ENCODE data around the gene YPEL1.

The YPEL1 gene

DNA sequence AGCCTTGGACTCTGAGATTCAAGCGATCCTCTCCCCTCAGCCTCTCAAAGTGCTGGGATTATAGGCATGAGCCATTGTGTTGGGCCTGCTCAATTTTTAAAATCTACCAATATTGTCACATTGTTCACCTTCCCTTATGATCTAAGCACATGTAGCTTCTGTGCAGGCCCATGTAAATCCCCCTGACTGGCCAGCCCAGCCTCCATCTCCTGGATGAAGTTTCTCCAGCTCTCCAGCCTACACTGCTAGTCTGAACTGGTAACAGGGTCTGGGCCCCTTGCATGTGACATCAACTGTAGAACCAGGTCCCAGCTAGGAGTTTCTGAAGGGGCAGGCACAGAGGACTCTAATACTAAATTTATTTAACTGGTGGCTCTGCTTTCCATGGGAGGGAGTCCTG is 32.8 kb upstream of the YPEL1 start:
- Histone ChIP-seq H3K9me3 (ENCODE audit: severe bottlenecking) (no peaks in the 10 kb centered on the region), H3K27ac (no peak overlapping the region), H3K4me3 (ENCODE audit: low read depth, low read length) (no peak overlapping the region), H3K27me3 (ENCODE audit: insufficient read depth, low read depth, severe bottlenecking) (no peaks in the 10 kb centered on the region), H3K36me3 (peaks cover 89% of the 10 kb centered on the region)
- TF ChIP-seq, protein P1, sequence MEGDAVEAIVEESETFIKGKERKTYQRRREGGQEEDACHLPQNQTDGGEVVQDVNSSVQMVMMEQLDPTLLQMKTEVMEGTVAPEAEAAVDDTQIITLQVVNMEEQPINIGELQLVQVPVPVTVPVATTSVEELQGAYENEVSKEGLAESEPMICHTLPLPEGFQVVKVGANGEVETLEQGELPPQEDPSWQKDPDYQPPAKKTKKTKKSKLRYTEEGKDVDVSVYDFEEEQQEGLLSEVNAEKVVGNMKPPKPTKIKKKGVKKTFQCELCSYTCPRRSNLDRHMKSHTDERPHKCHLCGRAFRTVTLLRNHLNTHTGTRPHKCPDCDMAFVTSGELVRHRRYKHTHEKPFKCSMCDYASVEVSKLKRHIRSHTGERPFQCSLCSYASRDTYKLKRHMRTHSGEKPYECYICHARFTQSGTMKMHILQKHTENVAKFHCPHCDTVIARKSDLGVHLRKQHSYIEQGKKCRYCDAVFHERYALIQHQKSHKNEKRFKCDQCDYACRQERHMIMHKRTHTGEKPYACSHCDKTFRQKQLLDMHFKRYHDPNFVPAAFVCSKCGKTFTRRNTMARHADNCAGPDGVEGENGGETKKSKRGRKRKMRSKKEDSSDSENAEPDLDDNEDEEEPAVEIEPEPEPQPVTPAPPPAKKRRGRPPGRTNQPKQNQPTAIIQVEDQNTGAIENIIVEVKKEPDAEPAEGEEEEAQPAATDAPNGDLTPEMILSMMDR (IDR thresholded peaks at IDR 0.05; ENCODE audit: low read depth, low read length): no peak
- DNase-seq: no peak

DNA sequence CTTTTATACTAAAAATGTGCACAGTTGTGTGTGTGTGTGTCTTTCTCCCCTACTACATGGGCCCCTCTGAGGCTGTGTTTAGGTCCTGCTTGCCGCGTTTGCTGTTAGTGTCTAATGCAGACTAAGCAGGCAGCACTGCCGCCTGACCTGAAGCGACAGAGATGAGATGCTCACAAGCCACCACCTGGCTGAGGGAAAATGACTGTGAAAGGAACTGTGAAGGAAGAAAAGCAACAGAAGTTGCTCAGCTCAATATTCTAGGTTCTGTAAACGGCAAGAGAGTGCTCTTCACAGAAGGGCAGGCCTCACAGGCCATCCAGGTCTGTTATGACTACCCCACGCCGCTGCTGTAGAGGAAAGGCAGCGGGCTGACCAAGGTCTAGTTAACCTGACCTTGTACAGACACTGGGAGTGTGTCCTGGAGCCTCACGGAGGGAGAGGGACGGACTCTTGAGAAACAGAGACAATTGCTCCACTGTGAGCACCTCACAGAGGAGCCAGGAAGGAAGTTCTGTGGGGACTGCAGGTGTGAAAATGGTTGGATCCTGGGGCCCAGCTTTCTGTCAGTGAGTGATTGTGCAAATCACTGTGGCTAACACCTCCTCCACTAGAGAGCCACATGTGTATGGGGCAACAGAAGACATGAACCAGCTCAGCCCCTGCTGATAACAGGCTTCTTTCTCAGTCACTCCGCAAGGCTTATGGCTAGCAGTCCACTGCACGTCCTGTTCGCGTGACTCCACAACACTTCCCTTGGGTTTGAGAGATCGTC is 31.3 kb upstream of the YPEL1 start:
- TF ChIP-seq, protein P1 (IDR thresholded peaks at IDR 0.05; ENCODE audit: low read depth, low read length): no peak
- no peak overlapping the region for H3K27ac ChIP-seq
- peaks cover 92% of the 10 kb centered on the region for H3K36me3 ChIP-seq
- H3K27me3 ChIP-seq (ENCODE audit: insufficient read depth, low read depth, severe bottlenecking): no peaks in the 10 kb centered on the region
- H3K4me3 ChIP-seq (ENCODE audit: low read depth, low read length): no peak overlapping the region
- H3K9me3 ChIP-seq (ENCODE audit: severe bottlenecking): no peaks in the 10 kb centered on the region
- DNase-seq: no peak

DNA sequence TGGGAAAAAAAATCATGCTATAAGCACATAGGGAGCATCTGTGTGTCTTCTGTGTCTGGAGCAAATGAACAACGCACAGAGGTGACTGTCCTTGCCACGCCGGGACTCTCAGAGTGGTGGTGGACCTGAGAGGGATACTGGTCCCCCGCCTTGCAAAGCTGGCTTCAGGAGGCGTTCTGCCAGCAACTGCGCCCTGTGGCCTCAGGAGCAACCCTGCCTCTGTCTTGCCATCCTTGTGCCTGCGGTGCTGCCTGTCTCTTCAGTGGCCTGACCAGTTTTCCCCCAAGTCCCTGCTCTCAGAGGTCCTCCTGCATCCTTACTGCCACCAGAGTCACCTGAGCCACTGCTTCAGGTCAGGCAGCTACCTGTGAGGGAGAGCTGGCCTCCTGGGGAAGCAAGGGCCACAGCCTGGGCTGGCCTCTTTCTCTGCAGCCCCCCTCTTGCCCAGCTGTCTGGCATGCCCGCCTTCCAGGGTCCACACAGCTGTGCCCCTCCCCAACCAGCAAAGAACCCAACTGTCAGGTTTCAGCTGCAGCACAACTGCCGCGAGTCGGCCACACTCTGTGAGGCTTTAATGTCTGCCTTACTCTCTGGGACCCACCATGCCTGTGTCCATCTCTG is 30.4 kb upstream of the YPEL1 start:
- Histone ChIP-seq H3K36me3 (peaks cover 92% of the 10 kb centered on the region), H3K9me3 (ENCODE audit: severe bottlenecking) (no peaks in the 10 kb centered on the region), H3K4me3 (ENCODE audit: low read depth, low read length) (no peak overlapping the region), H3K27me3 (ENCODE audit: insufficient read depth, low read depth, severe bottlenecking) (no peaks in the 10 kb centered on the region), H3K27ac (no peak overlapping the region)
- DNase-seq: no peak
- TF ChIP-seq, protein P1 (IDR thresholded peaks at IDR 0.05; ENCODE audit: low read depth, low read length): no peak

DNA sequence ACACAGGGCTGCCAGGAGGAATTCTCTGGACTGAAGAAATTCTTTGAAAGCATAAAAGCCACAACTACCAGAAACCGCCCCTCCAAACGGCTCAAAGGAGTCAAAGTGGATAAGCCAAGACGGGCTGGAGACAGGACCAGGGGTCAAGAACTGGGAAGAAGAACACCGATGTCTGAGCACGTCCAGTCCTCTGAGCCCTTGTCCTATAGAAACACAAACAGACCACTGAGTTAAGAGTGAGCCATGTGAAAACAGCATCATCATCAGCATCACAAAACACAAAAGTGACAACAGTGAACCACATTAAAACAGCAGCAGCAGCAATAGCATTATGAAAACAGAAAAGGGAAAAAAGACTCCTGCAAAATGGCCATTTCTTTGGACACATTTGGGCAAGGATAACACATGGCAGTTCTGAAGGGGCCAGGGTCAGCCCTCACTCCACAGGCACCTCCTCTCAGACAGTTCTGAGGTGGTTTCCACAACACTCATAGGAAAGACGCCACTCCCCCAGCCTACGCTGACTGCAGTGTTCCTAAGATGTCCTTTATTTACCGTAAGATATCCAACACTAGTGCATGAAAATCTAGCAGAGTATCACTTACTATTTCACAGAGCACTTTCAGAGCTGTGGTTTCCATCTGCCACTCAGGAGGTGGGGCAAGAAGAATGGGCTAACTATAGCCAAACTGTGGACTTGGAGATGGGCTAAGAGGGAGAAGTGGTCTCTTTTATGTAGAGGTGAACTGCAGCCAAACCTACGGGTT is 28.6 kb upstream of the YPEL1 start:
- H3K4me3 ChIP-seq (ENCODE audit: low read depth, low read length): no peak overlapping the region
- no peaks in the 10 kb centered on the region for H3K27me3 ChIP-seq (ENCODE audit: insufficient read depth, low read depth, severe bottlenecking)
- peaks cover 84% of the 10 kb centered on the region for H3K36me3 ChIP-seq
- no peaks in the 10 kb centered on the region for H3K9me3 ChIP-seq (ENCODE audit: severe bottlenecking)
- TF ChIP-seq, protein P1 (IDR thresholded peaks at IDR 0.05; ENCODE audit: low read depth, low read length): no peak
- no peak overlapping the region for H3K27ac ChIP-seq
- DNase-seq: no peak

DNA sequence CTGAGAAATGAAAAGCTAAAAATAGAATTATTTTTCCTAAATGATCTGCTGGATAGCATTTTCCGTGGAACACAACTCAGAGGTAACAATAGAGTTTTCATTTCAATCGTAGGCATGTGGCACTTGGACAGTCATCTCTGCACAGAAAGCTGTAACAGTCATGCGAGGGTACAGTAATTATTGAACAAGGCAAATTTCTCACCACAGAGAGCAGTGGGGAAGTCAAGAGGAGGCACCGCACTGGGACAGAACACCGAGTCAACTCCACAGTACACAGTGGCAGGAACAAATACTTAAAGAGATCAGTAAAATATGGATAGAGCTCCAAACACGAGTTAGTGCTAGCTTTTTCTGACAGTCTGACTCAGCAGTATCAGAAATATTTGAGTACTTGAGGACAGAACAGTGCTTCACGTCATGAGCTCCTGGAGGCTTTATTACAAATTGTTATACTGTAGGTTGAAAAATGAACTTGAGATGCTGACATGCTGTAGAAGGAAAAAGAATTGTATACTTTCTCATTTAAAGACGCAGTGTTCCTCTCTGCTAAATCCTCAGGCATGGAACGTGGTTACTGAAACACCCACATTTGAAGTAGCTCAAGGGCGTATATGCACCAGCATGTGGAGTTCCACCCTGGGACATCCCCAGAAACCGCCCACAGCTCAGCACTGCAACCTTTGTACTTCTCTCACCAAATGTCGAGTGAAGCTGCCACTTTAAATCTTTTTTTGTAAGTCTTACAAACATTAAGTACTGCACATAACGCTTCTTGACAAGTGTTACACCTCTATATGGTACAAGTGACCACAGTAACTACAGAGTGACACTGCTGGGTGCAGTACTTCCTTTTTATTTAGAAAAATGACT is 27.4 kb upstream of the YPEL1 start:
- no peaks in the 10 kb centered on the region for H3K9me3 ChIP-seq (ENCODE audit: severe bottlenecking)
- no peak for DNase-seq
- peaks cover 71% of the 10 kb centered on the region for H3K36me3 ChIP-seq
- H3K27me3 ChIP-seq (ENCODE audit: insufficient read depth, low read depth, severe bottlenecking): no peaks in the 10 kb centered on the region
- TF ChIP-seq, protein P1 (IDR thresholded peaks at IDR 0.05; ENCODE audit: low read depth, low read length): no peak
- no peak overlapping the region for H3K4me3 ChIP-seq (ENCODE audit: low read depth, low read length)
- H3K27ac ChIP-seq: no peak overlapping the region

All from WERI-Rb-1 (cell line).